ENCODE results near the gene CANT1. TPM values are rescaled to one million over a fixed set of nuclear protein-coding genes. Genes with fewer than 3 reads are reported as not detected.

CANT1 gene
- total RNA-seq, 2 donors from 2014 or later, result 20.9 to 40.1 TPM

- Histone ChIP-seq H3K4me3 (peak overlapping the region; percentile 7 to 50), H3K9me3 (no peaks in the 10 kb centered on the region), H3K27me3 (no peaks in the 10 kb centered on the region), H3K36me3 (no peaks in the 10 kb centered on the region), H3K27ac (peak overlapping the region; percentile 78 to 84), H3K4me1 (peaks cover 0 to 69% of the 10 kb centered on the region in 2 donors)
- TF ChIP-seq, protein P1, sequence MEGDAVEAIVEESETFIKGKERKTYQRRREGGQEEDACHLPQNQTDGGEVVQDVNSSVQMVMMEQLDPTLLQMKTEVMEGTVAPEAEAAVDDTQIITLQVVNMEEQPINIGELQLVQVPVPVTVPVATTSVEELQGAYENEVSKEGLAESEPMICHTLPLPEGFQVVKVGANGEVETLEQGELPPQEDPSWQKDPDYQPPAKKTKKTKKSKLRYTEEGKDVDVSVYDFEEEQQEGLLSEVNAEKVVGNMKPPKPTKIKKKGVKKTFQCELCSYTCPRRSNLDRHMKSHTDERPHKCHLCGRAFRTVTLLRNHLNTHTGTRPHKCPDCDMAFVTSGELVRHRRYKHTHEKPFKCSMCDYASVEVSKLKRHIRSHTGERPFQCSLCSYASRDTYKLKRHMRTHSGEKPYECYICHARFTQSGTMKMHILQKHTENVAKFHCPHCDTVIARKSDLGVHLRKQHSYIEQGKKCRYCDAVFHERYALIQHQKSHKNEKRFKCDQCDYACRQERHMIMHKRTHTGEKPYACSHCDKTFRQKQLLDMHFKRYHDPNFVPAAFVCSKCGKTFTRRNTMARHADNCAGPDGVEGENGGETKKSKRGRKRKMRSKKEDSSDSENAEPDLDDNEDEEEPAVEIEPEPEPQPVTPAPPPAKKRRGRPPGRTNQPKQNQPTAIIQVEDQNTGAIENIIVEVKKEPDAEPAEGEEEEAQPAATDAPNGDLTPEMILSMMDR (IDR thresholded peaks at IDR 0.05), result peak in 1 of 2 donors; percentile 42
- no peak for DNase-seq (ENCODE audit: low spot score)
Measured at GRCh38 chr17:78977997-78978973, 31.3 kb downstream of the CANT1 start.

GRCh38 chr17:78977681-78977943 is 32.0 kb downstream of the CANT1 start:
- Histone ChIP-seq H3K4me3 (peak overlapping the region; percentile 7 to 11), H3K9me3 (no peaks in the 10 kb centered on the region), H3K4me1 (peaks cover 0 to 73% of the 10 kb centered on the region in 2 donors)

GRCh38 chr17:78976907-78977680 is 32.5 kb downstream of the CANT1 start:
- peaks cover 0 to 73% of the 10 kb centered on the region in 2 donors for H3K4me1 ChIP-seq
- no peak for DNase-seq (ENCODE audit: low spot score)
- H3K9me3 ChIP-seq, result no peaks in the 10 kb centered on the region
- H3K36me3 ChIP-seq, result no peaks in the 10 kb centered on the region
- H3K4me3 ChIP-seq, result peak overlapping the region; percentile 7 to 11
- H3K27me3 ChIP-seq, result no peaks in the 10 kb centered on the region
- TF ChIP-seq, protein P1 (IDR thresholded peaks at IDR 0.05), result no peak
- peak overlapping the region; percentile 78 to 84 for H3K27ac ChIP-seq

More at GRCh38 chr17:78977681-78977943, 32.0 kb downstream of the CANT1 start:
- Histone ChIP-seq H3K27ac (peak overlapping the region; percentile 78 to 84), H3K36me3 (no peaks in the 10 kb centered on the region), H3K27me3 (no peaks in the 10 kb centered on the region)
- TF ChIP-seq, protein P1 (IDR thresholded peaks at IDR 0.05), result no peak
- DNase-seq (ENCODE audit: low spot score), result no peak

DNA sequence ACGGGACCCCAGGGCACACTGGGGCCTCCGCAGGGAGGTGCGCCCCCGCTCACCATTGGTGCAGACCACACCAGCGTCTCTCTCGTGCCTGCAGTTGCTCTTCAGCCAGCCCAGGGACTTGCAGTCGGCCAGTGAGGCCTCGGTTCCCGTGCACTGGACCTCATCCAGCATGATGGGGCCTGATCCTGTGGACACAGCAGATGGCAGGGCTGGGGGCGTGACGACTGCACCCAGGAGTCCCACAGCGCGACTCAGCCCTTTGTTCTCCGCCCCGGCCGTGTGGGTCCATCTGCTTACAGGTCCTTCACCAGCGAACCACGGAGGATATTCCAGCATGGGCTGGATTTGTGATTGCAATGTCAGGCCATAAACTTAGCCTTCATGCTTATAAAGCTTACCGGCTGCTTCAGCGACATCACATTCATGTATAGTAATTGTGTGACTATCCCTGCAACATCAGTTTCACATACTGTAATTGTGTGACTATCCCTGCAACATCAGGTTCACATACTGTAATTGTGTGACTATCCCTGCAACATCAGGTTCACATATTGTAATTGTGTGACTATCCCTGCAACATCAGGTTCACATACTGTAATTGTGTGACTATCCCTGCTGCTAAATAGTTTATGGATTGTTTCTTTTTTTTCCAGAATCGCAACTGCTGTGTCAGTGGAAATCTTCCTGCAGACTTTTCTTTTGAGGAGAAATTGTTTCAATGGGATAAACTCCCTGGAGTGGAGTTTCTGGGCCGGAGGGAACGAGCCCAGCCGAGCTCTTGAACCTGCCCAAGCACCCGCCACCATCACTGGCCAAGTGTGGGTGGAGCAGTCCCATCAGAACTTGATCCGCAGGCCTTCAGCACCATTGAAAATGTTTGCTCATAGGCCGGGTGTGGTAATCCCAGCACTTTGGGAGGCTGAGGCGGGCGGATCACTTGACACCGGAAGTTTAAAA is 34.7 kb downstream of the CANT1 start:
- TF ChIP-seq, protein P1 (IDR thresholded peaks at IDR 0.05), result no peak
- no peaks in the 10 kb centered on the region for H3K27me3 ChIP-seq
- peak; percentile 88 for DNase-seq (ENCODE audit: low spot score)
- H3K4me3 ChIP-seq, result no peak overlapping the region
- no peaks in the 10 kb centered on the region for H3K9me3 ChIP-seq
- H3K36me3 ChIP-seq, result no peaks in the 10 kb centered on the region
- H3K4me1 ChIP-seq, result peaks cover 0 to 83% of the 10 kb centered on the region in 2 donors
- peak overlapping the region; percentile 78 to 84 for H3K27ac ChIP-seq

All from right atrium auricular region (tissue), 2 donors.